A549 (cell line): Measurements from ENCODE around the gene STAT5B. TPM values are rescaled to one million over a fixed set of nuclear protein-coding genes. Genes with fewer than 3 reads are reported as not detected.
"Not testable (repeated sequence)": the region's sequence is repeated elsewhere in the genome, so short reads cannot be mapped to it uniquely, and the experiment has no call there.

Experiments used
- ATAC-seq, 2 experiments: fragments of 200-7000 bp in 1 of 2; fragments of >200 bp in 1 of 2; cut with Nextera tagmentation in 1 of 2; cut with Tn5 transposase in 1 of 2; 3 replicates each; pipeline versions ENCODE4 v1.8.0 to v1.9.1; 2018 to 2020; ENCODE audit warnings: mild to moderate bottlenecking in 1 of 2, moderate library complexity in 1 of 2
- CTCF ChIA-PET: fragments of 300-600 bp; sonication (Branson Sonifier 250); formaldehyde crosslinking; extraction: SDS; loops from one replicate; lab custom pipeline; 2021; ENCODE audit warnings: antibody characterized with exemption, inconsistent platforms; lab: Yijun Ruan, JAX
- POLR2A ChIA-PET: fragments of 350-600 bp; formaldehyde crosslinking; extraction: SDS; loops from one replicate; lab custom pipeline; 2021; ENCODE audit warnings: antibody characterized with exemption, inconsistent platforms; lab: Yijun Ruan, JAX
- DNase-seq, 2 experiments: peaks; one replicate each; pipeline versions ENCODE4 v3.0.0 to v3.0.0-alpha.2; 2011 to 2016; ENCODE audit warnings: low read depth in 1 of 2, low spot score in 1 of 2
- FAIRE-seq: peaks from 2 replicates; lab custom pipeline; 2011; peaks lifted over from hg19 to GRCh38; lab: Jason Lieb, UNC
- H3K27ac ChIP-seq, 2 experiments: fragments of >200 bp; sonication (Bioruptor Twin); formaldehyde crosslinking; 3 replicates each; pipeline ENCODE4 v1.5.1; 2016 to 2017
- H3K4me1 ChIP-seq: fragments of >200 bp; sonication (Bioruptor Twin); formaldehyde crosslinking; 3 replicates; pipeline ENCODE4 v1.6.1; 2016
- H3K4me2 ChIP-seq: fragments of >200 bp; sonication (Bioruptor Twin); formaldehyde crosslinking; 3 replicates; pipeline ENCODE4 v1.6.1; 2016
- H3K4me3 ChIP-seq: fragments of >200 bp; sonication (Bioruptor Twin); formaldehyde crosslinking; 3 replicates; pipeline ENCODE4 v1.5.1; 2016
- H3K9me3 ChIP-seq: fragments of >200 bp; sonication (Bioruptor Twin); formaldehyde crosslinking; 3 replicates; pipeline ENCODE4 v1.6.1; 2016
- BHLHE40 ChIP-seq: IDR thresholded peaks from 2 replicates; pipeline ENCODE4 v1.6.1; 2012; ENCODE audit warnings: low read depth, low read length, inconsistent platforms
- CBX2 ChIP-seq: fragments of 200-600 bp; sonication (generic); IDR thresholded peaks from 2 replicates; pipeline ENCODE4 v1.6.1; 2016; ENCODE audit warnings: low read depth, mild to moderate bottlenecking, borderline replicate concordance
- CBX8 ChIP-seq: fragments of 200-600 bp; sonication (generic); IDR thresholded peaks from 2 replicates; pipeline ENCODE4 v1.6.1; 2016
- CHD2 ChIP-seq: fragments of 150-350 bp; IDR thresholded peaks from 2 replicates; pipeline ENCODE4 v1.6.1; 2014; ENCODE audit warnings: low read length; ENCODE audit not compliant: partially characterized antibody
- CHD4 ChIP-seq: fragments of 200-600 bp; sonication (generic); IDR thresholded peaks from 2 replicates; pipeline ENCODE4 v1.6.1; 2016; ENCODE audit warnings: antibody characterized with exemption, mild to moderate bottlenecking, borderline replicate concordance
- E2F6 ChIP-seq: IDR thresholded peaks from 2 replicates; pipeline ENCODE4 v1.6.1; 2012; ENCODE audit warnings: low read depth, borderline replicate concordance
- EHF ChIP-seq: fragments of 250-450 bp; sonication (Bioruptor Pico); IDR thresholded peaks from 2 replicates; pipeline ENCODE4 v1.5.0; 2020; ENCODE audit warnings: mild to moderate bottlenecking
- EP300 ChIP-seq, 2 experiments: fragments of >200 bp; sonication (Bioruptor Twin); formaldehyde crosslinking; IDR thresholded peaks; 2 replicates in 1 of 2; 3 replicates in 1 of 2; pipeline ENCODE4 v1.6.1; 2016 to 2017
- FOSB ChIP-seq: fragments of 250-450 bp; sonication (Bioruptor Pico); IDR thresholded peaks from 2 replicates; pipeline ENCODE4 v1.5.0; 2020; ENCODE audit warnings: mild to moderate bottlenecking, moderate library complexity
- FOXS1 ChIP-seq: fragments of 250-450 bp; sonication (Bioruptor Pico); IDR thresholded peaks from 2 replicates; pipeline ENCODE4 v1.5.0; 2020; ENCODE audit warnings: mild to moderate bottlenecking, moderate library complexity
- GATA3 ChIP-seq: IDR thresholded peaks from 2 replicates; pipeline ENCODE4 v1.6.1; 2012; ENCODE audit warnings: borderline replicate concordance
- HES2 ChIP-seq: fragments of >200 bp; sonication (Bioruptor Twin); formaldehyde crosslinking; IDR thresholded peaks from 2 replicates; pipeline ENCODE4 v1.6.1; 2016
- HMGXB4 ChIP-seq: fragments of 250-450 bp; sonication (Bioruptor Pico); IDR thresholded peaks from 2 replicates; pipeline ENCODE4 v1.5.0; 2021; ENCODE audit warnings: mild to moderate bottlenecking, moderate library complexity, borderline replicate concordance
- HOXB13 ChIP-seq: fragments of 250-450 bp; sonication (Bioruptor Pico); IDR thresholded peaks from 2 replicates; pipeline ENCODE4 v1.5.0; 2020; ENCODE audit warnings: low read depth, mild to moderate bottlenecking, moderate library complexity
- JUN ChIP-seq, 2 experiments: fragments of >200 bp; sonication (Bioruptor Twin); formaldehyde crosslinking; IDR thresholded peaks; 2 replicates in 1 of 2; 3 replicates in 1 of 2; pipeline ENCODE4 v1.6.1; 2016 to 2017
- KDM1A ChIP-seq: fragments of 200-600 bp; sonication (generic); IDR thresholded peaks from 2 replicates; pipeline ENCODE4 v1.6.1; 2016; ENCODE audit warnings: low read depth, mild to moderate bottlenecking
- KDM5A ChIP-seq: fragments of 200-600 bp; sonication (generic); IDR thresholded peaks from 2 replicates; pipeline ENCODE4 v1.6.1; 2016; ENCODE audit warnings: antibody characterized with exemption, mild to moderate bottlenecking
- MAZ ChIP-seq: fragments of 150-350 bp; IDR thresholded peaks from 2 replicates; pipeline ENCODE4 v1.6.1; 2014; ENCODE audit warnings: antibody characterized with exemption, low read depth, low read length, borderline replicate concordance
- MYC ChIP-seq: IDR thresholded peaks from 2 replicates; pipeline ENCODE4 v1.6.1; 2012; ENCODE audit warnings: mild to moderate bottlenecking, inconsistent platforms, low read length, improper control_type of control experiment, borderline replicate concordance
- NFE2L2 ChIP-seq: fragments of 150-350 bp; conservative IDR thresholded peaks from 2 replicates; pipeline ENCODE4 v1.6.1; 2014; ENCODE audit warnings: low read length
- NPAS2 ChIP-seq: fragments of 250-450 bp; sonication (Bioruptor Pico); IDR thresholded peaks from 2 replicates; pipeline ENCODE4 v1.8.0; 2022; ENCODE audit warnings: mild to moderate bottlenecking, moderate library complexity, borderline replicate concordance
- POLR2AphosphoS2 ChIP-seq: conservative IDR thresholded peaks from 2 replicates; pipeline ENCODE4 v1.6.1; 2012; ENCODE audit warnings: low read length, improper control_type of control experiment, inconsistent platforms
- RAD21 ChIP-seq, 2 experiments: fragments of >200 bp in 1 of 2; sonication (Bioruptor Twin) in 1 of 2; formaldehyde crosslinking in 1 of 2; IDR thresholded peaks in 1 of 2; conservative IDR thresholded peaks in 1 of 2; 2 replicates in 1 of 2; 3 replicates in 1 of 2; pipeline ENCODE4 v1.6.1; 2012 to 2018; ENCODE audit warnings: inconsistent platforms in 1 of 2
- TP53 ChIP-seq: fragments of 250-450 bp; sonication (Bioruptor Pico); IDR thresholded peaks from 2 replicates; pipeline ENCODE4 v1.5.0; 2021; ENCODE audit warnings: mild to moderate bottlenecking, moderate library complexity
- ZSCAN20 ChIP-seq: fragments of 250-450 bp; sonication (Bioruptor Pico); IDR thresholded peaks from 2 replicates; pipeline ENCODE4 v1.8.0; 2022; ENCODE audit warnings: mild to moderate bottlenecking, moderate library complexity
- WGBS: methylation state at CpG from one replicate; pipeline ENCODE4 v1.1.6; 2017; ENCODE audit errors: missing lambda C conversion rate; 5-methylcytosine and 5-hydroxymethylcytosine counted together
- polyA plus RNA-seq, 4 experiments: library from polyadenylated mRNA; depleted of rRNA in 3 of 4; stranded (reverse); fragments of >200 nt; fragmentation: RNase III in 1 of 4; extraction: RNeasy Plus Mini Kit Qiagen cat#74134 plus additional on column Dnase treatment in 1 of 4; gene quantifications; 2 replicates in 3 of 4; 3 replicates in 1 of 4; pipeline ENCODE4 v1.2.3, GENCODE V29; 2011 to 2017
- TF ChIP-seq, protein P1 (sequence below): fragments of 450-650 bp; IDR thresholded peaks from 2 replicates; pipeline ENCODE4 v1.6.1; 2014; ENCODE audit warnings: antibody characterized with exemption
- TF ChIP-seq, protein P2 (sequence below): fragments of 250-450 bp; sonication (Bioruptor Pico); IDR thresholded peaks from 2 replicates; pipeline ENCODE4 v1.5.0; 2020; ENCODE audit warnings: low read depth, mild to moderate bottlenecking, moderate library complexity

The STAT5B gene
- polyA plus RNA-seq, 2 of the 4 experiments (the other 2 are of a cell fraction), result 31.2 to 37.6 TPM

DNA sequence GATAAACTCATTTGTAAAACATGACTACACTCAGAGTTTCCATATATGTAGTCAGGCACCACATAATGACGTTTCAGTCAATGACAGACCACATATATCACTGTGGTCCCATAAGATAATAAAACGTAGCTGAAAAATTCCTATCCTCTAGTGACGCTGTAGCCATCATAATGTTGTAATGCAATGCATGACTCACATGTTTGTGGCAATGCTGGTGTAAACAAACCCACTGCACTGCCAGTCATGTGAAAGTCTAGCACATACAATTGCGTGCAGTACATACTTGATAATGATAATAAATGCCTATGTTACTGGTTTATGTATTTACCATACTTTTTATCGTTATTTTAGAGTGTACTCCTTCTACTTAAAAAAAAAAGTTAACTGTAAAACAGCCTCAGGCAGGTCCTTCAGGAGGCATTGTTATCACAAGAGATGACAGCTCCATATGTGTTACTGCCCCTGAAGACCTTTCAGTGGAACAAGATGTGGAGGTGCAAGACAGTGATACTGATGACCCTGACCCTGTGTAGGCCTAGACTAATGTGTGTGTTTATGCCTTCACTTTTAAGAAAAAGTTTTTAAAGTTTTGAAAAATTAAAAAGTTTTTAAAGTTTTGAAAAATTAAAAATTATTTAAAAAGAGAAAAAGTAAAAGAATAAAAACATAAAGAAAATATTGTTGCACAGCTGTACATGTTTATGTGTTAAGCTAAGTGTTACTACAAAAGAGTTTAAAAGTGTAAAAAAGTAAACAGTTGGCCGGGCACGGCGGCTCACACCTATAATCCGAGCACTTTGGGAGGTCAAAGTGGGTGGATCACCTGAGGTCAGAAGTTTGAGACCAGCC lies 9.0 kb downstream of the STAT5B start (continued):
- no peak for TF ChIP-seq RAD21 (conservative IDR thresholded peaks at IDR 0.05 in 1 of 2, IDR thresholded peaks at IDR 0.05 in 1 of 2)
- no peak for TF ChIP-seq FOXS1 (CRISPR knock-in tag)
- TF ChIP-seq NPAS2 (CRISPR knock-in tag), result no peak
- peak; percentile 57; the same call in 1 of the 2 replicates for TF ChIP-seq NFE2L2
- TF ChIP-seq BHLHE40, result no peak
- TF ChIP-seq MAZ, result no peak
- no peak for TF ChIP-seq E2F6
- no peak for TF ChIP-seq CBX2
- no peak for TF ChIP-seq POLR2AphosphoS2
- TF ChIP-seq, protein P1, sequence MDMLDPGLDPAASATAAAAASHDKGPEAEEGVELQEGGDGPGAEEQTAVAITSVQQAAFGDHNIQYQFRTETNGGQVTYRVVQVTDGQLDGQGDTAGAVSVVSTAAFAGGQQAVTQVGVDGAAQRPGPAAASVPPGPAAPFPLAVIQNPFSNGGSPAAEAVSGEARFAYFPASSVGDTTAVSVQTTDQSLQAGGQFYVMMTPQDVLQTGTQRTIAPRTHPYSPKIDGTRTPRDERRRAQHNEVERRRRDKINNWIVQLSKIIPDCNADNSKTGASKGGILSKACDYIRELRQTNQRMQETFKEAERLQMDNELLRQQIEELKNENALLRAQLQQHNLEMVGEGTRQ, result 0 out of 2 replicates have a peak, but pooled peaks have one; percentile 16
- no peak for TF ChIP-seq KDM5A
- TF ChIP-seq FOSB (CRISPR knock-in tag), result no peak
- TF ChIP-seq MYC, result no peak
- peak in 1 of 2 experiments; percentile 51; a peak in 2 of 5 replicates for TF ChIP-seq JUN (IDR thresholded peaks at IDR 0.05)
- TF ChIP-seq HMGXB4 (CRISPR knock-in tag), result no peak
- no peak for TF ChIP-seq KDM1A
- peak; percentile 56 to 59; a peak in 2 of 5 replicates for TF ChIP-seq EP300 (IDR thresholded peaks at IDR 0.05)
- TF ChIP-seq CHD2, result no peak
- TF ChIP-seq GATA3, result peak; percentile 49; the same call in 1 of the 2 replicates
- TF ChIP-seq HES2, result peak; percentile 67; the same call in 1 of the 2 replicates
- no peak for TF ChIP-seq CHD4
- no peak for TF ChIP-seq CBX8
- TF ChIP-seq HOXB13 (CRISPR knock-in tag), result no peak
- 0 out of 2 replicates have a peak, but pooled peaks have one; percentile 45 for TF ChIP-seq ZSCAN20
- no peak for TF ChIP-seq EHF (CRISPR knock-in tag)

DNA sequence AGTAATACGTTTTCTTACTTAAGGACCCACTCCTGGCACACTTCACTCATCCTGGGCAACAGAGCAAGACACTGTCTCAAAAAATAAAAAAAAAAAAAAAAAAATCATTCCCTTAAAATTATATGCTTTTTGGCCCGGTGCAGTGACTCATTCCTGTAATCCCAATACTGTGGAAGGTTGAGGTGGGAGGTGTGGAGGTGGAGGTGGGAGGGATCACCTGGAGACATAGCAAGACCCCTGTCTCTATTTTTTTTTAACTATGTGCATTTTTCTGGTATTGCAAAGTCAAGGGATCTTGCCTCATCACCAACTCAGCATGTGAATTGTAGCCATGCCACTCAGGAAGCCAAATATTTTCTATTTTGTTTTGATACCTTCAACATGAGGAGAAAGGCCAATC lies 9.7 kb downstream of the STAT5B start:
- Histone ChIP-seq H3K27ac (peak overlapping the region; percentile 36 to 48), H3K4me1 (peaks cover 48% of the 10 kb centered on the region), H3K4me3 (no peak overlapping the region), H3K4me2 (peak overlapping the region; percentile 60), H3K9me3 (no peaks in the 10 kb centered on the region)
- POLR2A ChIA-PET, result no interaction called here
- TF ChIP-seq TP53, result 0 out of 2 replicates have a peak, but pooled peaks have one; percentile 36
- TF ChIP-seq, protein P2, sequence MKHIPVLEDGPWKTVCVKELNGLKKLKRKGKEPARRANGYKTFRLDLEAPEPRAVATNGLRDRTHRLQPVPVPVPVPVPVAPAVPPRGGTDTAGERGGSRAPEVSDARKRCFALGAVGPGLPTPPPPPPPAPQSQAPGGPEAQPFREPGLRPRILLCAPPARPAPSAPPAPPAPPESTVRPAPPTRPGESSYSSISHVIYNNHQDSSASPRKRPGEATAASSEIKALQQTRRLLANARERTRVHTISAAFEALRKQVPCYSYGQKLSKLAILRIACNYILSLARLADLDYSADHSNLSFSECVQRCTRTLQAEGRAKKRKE (CRISPR knock-in tag), result no peak
- ATAC-seq, result peak in 1 of 2 experiments; percentile 65; a peak in 5 of 6 replicates
- 59% methylated on average over 2 of the region's 2 CpGs for WGBS
- DNase-seq, result no peak
- FAIRE-seq, result no peak
- CTCF ChIA-PET, result interaction anchor here (1.2 to 2.1 kb wide), 5 partner anchors 9 to 139 kb away, joined by 3 to 8 read pairs (median 4); partner anchors contain the start of gene STAT5B

DNA sequence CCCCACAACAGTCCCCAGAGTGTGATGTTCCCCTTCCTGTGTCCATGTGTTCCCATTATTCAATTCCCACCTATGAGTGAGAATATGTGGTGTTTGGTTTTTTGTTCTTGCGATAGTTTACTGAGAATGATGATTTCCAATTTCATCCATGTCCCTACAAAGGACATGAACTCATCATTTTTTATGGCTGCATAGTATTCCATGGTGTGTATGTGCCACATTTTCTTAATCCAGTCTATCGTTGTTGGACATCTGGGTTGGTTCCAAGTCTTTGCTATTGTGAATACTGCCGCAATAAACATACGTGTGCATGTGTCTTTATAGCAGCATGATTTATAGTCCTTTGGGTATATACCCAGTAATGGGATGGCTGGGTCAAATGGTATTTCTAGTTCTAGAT lies 11.8 kb downstream of the STAT5B start:
- peaks cover 35% of the 10 kb centered on the region for H3K4me1 ChIP-seq
- CTCF ChIA-PET, H3K4me2 ChIP-seq, FAIRE-seq, POLR2A ChIA-PET, H3K27ac ChIP-seq, ATAC-seq, H3K9me3 ChIP-seq, H3K4me3 ChIP-seq, DNase-seq: not testable (repeated sequence)
- 85% methylated on average over 4 of the region's 4 CpGs for WGBS
